Loucy (cell line): ENCODE results near the gene MED29.

Experiments
- H2AFZ ChIP-seq: fragments of 200-600 bp; sonication (generic); 2 replicates; pipeline ENCODE4 v1.6.0; 2016; ENCODE audit warnings: antibody characterized with exemption, mild to moderate bottlenecking, low read length, moderate library complexity
- H3F3A ChIP-seq: fragments of 200-600 bp; 2 replicates; pipeline ENCODE4 v1.6.0; 2016; ENCODE audit warnings: antibody characterized with exemption, low read depth, mild to moderate bottlenecking
- H3K27me3 ChIP-seq: fragments of 200-600 bp; sonication (generic); 2 replicates; pipeline ENCODE4 v1.6.1; 2014; ENCODE audit warnings: low read length, mild to moderate bottlenecking; ENCODE audit not compliant: insufficient read depth, poor library complexity, severe bottlenecking
- H3K36me3 ChIP-seq: fragments of 200-600 bp; sonication (generic); 2 replicates; pipeline ENCODE4 v1.6.1; 2016; ENCODE audit warnings: low read length; ENCODE audit not compliant: insufficient read depth
- H3K4me1 ChIP-seq: fragments of 200-600 bp; sonication (generic); 2 replicates; pipeline ENCODE4 v1.5.1; 2014; ENCODE audit warnings: low read length, mild to moderate bottlenecking; ENCODE audit not compliant: insufficient read depth, poor library complexity, severe bottlenecking
- H3K4me2 ChIP-seq: fragments of 200-600 bp; sonication (generic); 2 replicates; pipeline ENCODE4 v1.6.0; 2014; ENCODE audit warnings: antibody characterized with exemption, low read length, low read depth, mild to moderate bottlenecking; ENCODE audit not compliant: poor library complexity, severe bottlenecking
- H3K4me3 ChIP-seq: fragments of 200-600 bp; sonication (generic); 2 replicates; pipeline ENCODE4 v1.5.1; 2014; ENCODE audit warnings: low read length, mild to moderate bottlenecking, mixed read lengths; ENCODE audit not compliant: poor library complexity, severe bottlenecking
- H3K79me2 ChIP-seq: fragments of 200-600 bp; sonication (generic); 2 replicates; pipeline ENCODE4 v1.6.1; 2014; ENCODE audit warnings: low read length; ENCODE audit not compliant: insufficient read depth
- H3K9ac ChIP-seq: fragments of 200-600 bp; sonication (generic); 2 replicates; pipeline ENCODE4 v1.6.0; 2014; ENCODE audit warnings: mild to moderate bottlenecking, low read depth, low read length, moderate library complexity; ENCODE audit not compliant: poor library complexity, severe bottlenecking
- H3K9me2 ChIP-seq: fragments of 200-600 bp; sonication (generic); replicated peaks from 2 replicates; pipeline ENCODE4 v1.6.1; 2016; ENCODE audit warnings: low read depth, low read length, mixed read lengths
- H3K9me3 ChIP-seq: fragments of 200-600 bp; sonication (generic); 2 replicates; pipeline ENCODE4 v1.6.1; 2014; ENCODE audit warnings: mild to moderate bottlenecking, antibody characterized with exemption, low read length, low read depth; ENCODE audit not compliant: insufficient read depth
- H4K20me1 ChIP-seq: fragments of 200-600 bp; sonication (generic); 2 replicates; pipeline ENCODE4 v1.6.0; 2014; ENCODE audit warnings: antibody characterized with exemption, low read length, mild to moderate bottlenecking; ENCODE audit not compliant: insufficient read depth, poor library complexity, severe bottlenecking
- EZH2phosphoT487 ChIP-seq: fragments of 200-600 bp; IDR thresholded peaks from 2 replicates; pipeline ENCODE4 v1.6.1; 2018; ENCODE audit warnings: antibody characterized with exemption, mild to moderate bottlenecking, moderate library complexity, borderline replicate concordance
- TF ChIP-seq, protein P1 (sequence below): fragments of 200-600 bp; sonication (generic); conservative IDR thresholded peaks from 2 replicates; pipeline ENCODE4 v1.5.1; 2014; ENCODE audit warnings: mild to moderate bottlenecking, antibody characterized with exemption, low read length

The MED29 gene

DNA sequence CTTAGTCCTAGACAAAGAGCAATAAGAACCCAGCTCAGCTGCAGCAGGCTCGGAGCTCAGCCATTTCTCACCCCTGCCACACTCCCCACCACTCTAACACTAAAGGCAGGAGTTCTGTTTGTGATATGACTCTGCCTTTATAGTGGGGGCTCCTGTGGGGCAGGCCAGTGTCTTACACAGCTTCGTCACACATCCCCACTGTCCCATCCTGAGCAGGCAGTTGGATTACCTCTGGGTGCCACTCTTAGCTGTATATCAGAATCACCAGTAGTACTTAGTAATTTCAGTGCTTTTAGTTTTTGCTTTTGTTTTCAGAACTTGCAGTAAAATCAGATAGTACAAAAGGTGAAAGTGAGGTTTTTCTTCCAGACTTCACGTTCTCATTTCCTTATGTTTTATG lies 32.2 kb upstream of the MED29 start:
- H3K9ac ChIP-seq: no peak overlapping the region
- no peaks in the 10 kb centered on the region for H3K9me3 ChIP-seq
- no peaks in the 10 kb centered on the region for H4K20me1 ChIP-seq
- no peaks in the 10 kb centered on the region for H3F3A ChIP-seq
- H3K36me3 ChIP-seq: peaks cover 70% of the 10 kb centered on the region
- no peak for TF ChIP-seq EZH2phosphoT487
- TF ChIP-seq, protein P1, sequence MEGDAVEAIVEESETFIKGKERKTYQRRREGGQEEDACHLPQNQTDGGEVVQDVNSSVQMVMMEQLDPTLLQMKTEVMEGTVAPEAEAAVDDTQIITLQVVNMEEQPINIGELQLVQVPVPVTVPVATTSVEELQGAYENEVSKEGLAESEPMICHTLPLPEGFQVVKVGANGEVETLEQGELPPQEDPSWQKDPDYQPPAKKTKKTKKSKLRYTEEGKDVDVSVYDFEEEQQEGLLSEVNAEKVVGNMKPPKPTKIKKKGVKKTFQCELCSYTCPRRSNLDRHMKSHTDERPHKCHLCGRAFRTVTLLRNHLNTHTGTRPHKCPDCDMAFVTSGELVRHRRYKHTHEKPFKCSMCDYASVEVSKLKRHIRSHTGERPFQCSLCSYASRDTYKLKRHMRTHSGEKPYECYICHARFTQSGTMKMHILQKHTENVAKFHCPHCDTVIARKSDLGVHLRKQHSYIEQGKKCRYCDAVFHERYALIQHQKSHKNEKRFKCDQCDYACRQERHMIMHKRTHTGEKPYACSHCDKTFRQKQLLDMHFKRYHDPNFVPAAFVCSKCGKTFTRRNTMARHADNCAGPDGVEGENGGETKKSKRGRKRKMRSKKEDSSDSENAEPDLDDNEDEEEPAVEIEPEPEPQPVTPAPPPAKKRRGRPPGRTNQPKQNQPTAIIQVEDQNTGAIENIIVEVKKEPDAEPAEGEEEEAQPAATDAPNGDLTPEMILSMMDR: no peak
- H3K9me2 ChIP-seq: no peaks in the 10 kb centered on the region
- no peak overlapping the region for H2AFZ ChIP-seq
- no peak overlapping the region for H3K4me3 ChIP-seq
- H3K79me2 ChIP-seq: no peaks in the 10 kb centered on the region
- H3K4me1 ChIP-seq: no peaks in the 10 kb centered on the region
- H3K27me3 ChIP-seq: no peaks in the 10 kb centered on the region
- H3K4me2 ChIP-seq: no peak overlapping the region

DNA sequence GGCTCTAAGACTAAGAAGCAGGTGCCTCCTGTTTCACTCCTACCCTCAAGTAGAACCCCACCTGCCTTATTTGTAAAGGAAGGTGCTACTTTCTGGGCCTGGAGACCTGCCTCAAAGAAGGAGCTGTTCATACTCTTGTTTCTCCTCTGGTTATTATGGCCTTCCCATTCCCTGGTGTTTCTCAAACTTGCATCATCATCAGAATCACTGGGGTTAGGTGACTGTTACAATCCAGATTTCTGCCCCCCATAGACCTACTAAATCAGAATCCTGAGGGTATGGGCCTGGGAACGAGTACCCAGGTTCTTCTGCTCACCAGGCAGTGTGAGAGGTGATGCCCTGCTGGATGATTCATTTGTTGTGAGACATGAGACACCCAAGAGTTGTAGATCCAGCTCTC lies 30.6 kb upstream of the MED29 start:
- Histone ChIP-seq H3K4me1 (no peaks in the 10 kb centered on the region), H3K79me2 (no peaks in the 10 kb centered on the region), H3K27me3 (no peaks in the 10 kb centered on the region), H3K4me3 (no peak overlapping the region), H3F3A (no peaks in the 10 kb centered on the region), H3K9me2 (no peaks in the 10 kb centered on the region), H3K4me2 (no peak overlapping the region), H3K36me3 (peaks cover 58% of the 10 kb centered on the region), H3K9ac (no peak overlapping the region), H4K20me1 (no peaks in the 10 kb centered on the region), H3K9me3 (no peaks in the 10 kb centered on the region), H2AFZ (no peak overlapping the region)
- TF ChIP-seq, protein P1: no peak
- no peak for TF ChIP-seq EZH2phosphoT487

DNA sequence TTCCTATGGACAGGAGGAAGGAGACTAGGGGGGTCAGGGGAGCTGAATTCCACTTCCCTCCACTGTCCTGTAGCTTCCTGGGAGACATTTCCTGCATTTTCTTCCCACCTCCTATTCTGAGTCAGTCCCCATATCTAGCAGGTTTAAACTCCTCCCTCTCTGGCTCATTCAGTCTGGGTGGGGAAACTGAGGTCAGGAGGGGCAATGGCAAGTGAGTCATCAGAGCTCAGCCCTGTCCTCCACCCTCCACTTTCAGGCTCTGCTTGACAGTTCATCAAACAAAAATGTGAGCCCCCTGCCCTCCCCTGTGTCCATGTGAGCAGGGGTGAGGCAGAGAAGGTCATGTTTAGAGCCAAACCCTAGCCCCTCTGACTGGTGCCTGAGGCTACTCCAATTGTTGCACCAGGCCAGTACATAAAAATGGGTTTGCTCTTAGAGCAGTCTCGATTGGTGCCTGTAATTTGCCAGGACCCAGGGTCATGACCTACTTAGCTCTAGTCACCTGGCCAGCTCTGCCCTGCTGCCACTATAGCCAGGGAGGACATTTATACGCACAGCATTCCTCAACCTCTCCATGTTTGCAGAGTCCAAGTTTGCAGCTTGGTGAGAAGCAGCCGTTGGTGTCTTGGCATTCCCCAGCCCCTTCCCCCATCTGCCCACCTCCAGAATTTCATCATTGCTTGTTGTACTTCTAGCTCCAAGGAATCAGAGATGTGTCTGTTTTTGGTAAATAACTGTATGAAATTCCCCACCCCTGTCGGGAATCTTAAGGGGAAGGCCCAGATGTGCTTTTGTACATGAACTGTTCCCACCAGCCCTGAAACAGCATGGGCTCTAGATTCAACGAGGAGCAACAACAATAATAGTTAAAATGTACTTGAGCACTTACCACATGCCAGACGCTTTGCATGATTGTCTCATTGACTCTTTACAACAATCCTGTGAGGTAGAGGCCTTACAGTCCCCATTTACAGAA lies 28.2 kb upstream of the MED29 start:
- no peak overlapping the region for H2AFZ ChIP-seq
- H3K4me1 ChIP-seq: no peaks in the 10 kb centered on the region
- H3F3A ChIP-seq: no peaks in the 10 kb centered on the region
- no peaks in the 10 kb centered on the region for H3K27me3 ChIP-seq
- no peaks in the 10 kb centered on the region for H3K9me3 ChIP-seq
- no peak overlapping the region for H3K4me2 ChIP-seq
- TF ChIP-seq, protein P1: no peak
- no peak for TF ChIP-seq EZH2phosphoT487
- H3K36me3 ChIP-seq: peaks cover 37% of the 10 kb centered on the region
- no peaks in the 10 kb centered on the region for H3K9me2 ChIP-seq
- H3K79me2 ChIP-seq: no peaks in the 10 kb centered on the region
- no peaks in the 10 kb centered on the region for H4K20me1 ChIP-seq
- no peak overlapping the region for H3K9ac ChIP-seq
- no peak overlapping the region for H3K4me3 ChIP-seq
